ENCODE measurements around the gene PPM1H. TPM values are rescaled to one million over a fixed set of nuclear protein-coding genes. Genes with fewer than 3 reads are reported as not detected.

The PPM1H gene
- polyA plus RNA-seq, 1 experiment = 2.3 TPM

- TF ChIP-seq CTCF (IDR thresholded peaks at IDR 0.05; ENCODE audit: insufficient read depth, low read depth, low read length) = no peak
- Histone ChIP-seq H3K36me3 (ENCODE audit: control insufficient read depth, insufficient read depth, low read length) (0 out of 2 replicates have a peak, but pooled peaks cover 1% of the 10 kb centered on the region), H3K4me3 (ENCODE audit: low read depth, low read length) (no peak overlapping the region), H3K27me3 (ENCODE audit: control insufficient read depth, insufficient read depth, low read length) (no peaks in the 10 kb centered on the region)
- ChIA-PET CTCF (interaction anchor here (0.7 to 1.6 kb wide), 7 partner anchors 54 to 207 kb away, joined by 3 to 12 read pairs (median 4); no protein-coding TSS in a partner anchor), POLR2A (interaction anchor here (0.6 kb wide), 1 partner anchor 190 kb away, joined by 3 read pairs; no protein-coding TSS in a partner anchor)
- no peak for DNase-seq (ENCODE audit: low read depth)
Observed at GRCh38 chr12:62605981-62606380, 329.0 kb downstream of the PPM1H start.

GRCh38 chr12:62604871-62605270 lies 330.1 kb downstream of the PPM1H start:
- ChIA-PET POLR2A (interaction anchor here (0.6 kb wide), 1 partner anchor 88 kb away, joined by 3 read pairs; no protein-coding TSS in a partner anchor), CTCF (interaction anchor here (0.7 to 1.6 kb wide), 5 partner anchors 55 to 208 kb away, joined by 3 to 12 read pairs (median 4); no protein-coding TSS in a partner anchor)
- no peaks in the 10 kb centered on the region for H3K27me3 ChIP-seq (ENCODE audit: control insufficient read depth, insufficient read depth, low read length)
- DNase-seq (ENCODE audit: low read depth) = no peak
- TF ChIP-seq CTCF (IDR thresholded peaks at IDR 0.05; ENCODE audit: insufficient read depth, low read depth, low read length) = no peak
- peak overlapping the region; percentile 69 for H3K4me3 ChIP-seq (ENCODE audit: low read depth, low read length)
- H3K36me3 ChIP-seq (ENCODE audit: control insufficient read depth, insufficient read depth, low read length) = no peaks in the 10 kb centered on the region

- TF ChIP-seq CTCF (IDR thresholded peaks at IDR 0.05; ENCODE audit: insufficient read depth, low read depth, low read length) = no peak
- ChIA-PET CTCF (interaction anchor here (1.3 to 3.0 kb wide), 6 partner anchors 44 to 194 kb away, joined by 3 to 33 read pairs (median 6); no protein-coding TSS in a partner anchor), POLR2A (no interaction called here)
- Histone ChIP-seq H3K4me3 (ENCODE audit: low read depth, low read length) (peak overlapping the region; percentile 69), H3K27me3 (ENCODE audit: control insufficient read depth, insufficient read depth, low read length) (no peaks in the 10 kb centered on the region), H3K36me3 (ENCODE audit: control insufficient read depth, insufficient read depth, low read length) (no peaks in the 10 kb centered on the region)
- no peak for DNase-seq (ENCODE audit: low read depth)
Observed at GRCh38 chr12:62604373-62604772, 330.6 kb downstream of the PPM1H start.

- no peak for DNase-seq (ENCODE audit: low read depth)
- Histone ChIP-seq H3K27me3 (ENCODE audit: control insufficient read depth, insufficient read depth, low read length) (no peaks in the 10 kb centered on the region), H3K4me3 (ENCODE audit: low read depth, low read length) (peak overlapping the region; percentile 69), H3K36me3 (ENCODE audit: control insufficient read depth, insufficient read depth, low read length) (no peaks in the 10 kb centered on the region)
- ChIA-PET CTCF (interaction anchor here (0.8 to 3.0 kb wide), 13 partner anchors 10 to 195 kb away, joined by 3 to 33 read pairs (median 4); no protein-coding TSS in a partner anchor), POLR2A (interaction anchor here (0.5 to 0.6 kb wide), 2 partner anchors 8 to 145 kb away, joined by 3 to 14 read pairs; no protein-coding TSS in a partner anchor)
- TF ChIP-seq CTCF (IDR thresholded peaks at IDR 0.05; ENCODE audit: insufficient read depth, low read depth, low read length) = no peak
Observed at GRCh38 chr12:62603811-62604098, 331.2 kb downstream of the PPM1H start.

- Histone ChIP-seq H3K36me3 (ENCODE audit: control insufficient read depth, insufficient read depth, low read length) (no peaks in the 10 kb centered on the region), H3K4me3 (ENCODE audit: low read depth, low read length) (peak overlapping the region; percentile 69), H3K27me3 (ENCODE audit: control insufficient read depth, insufficient read depth, low read length) (no peaks in the 10 kb centered on the region)
- ChIA-PET CTCF (interaction anchor here (0.7 to 3.0 kb wide), 18 partner anchors 9 to 195 kb away, joined by 3 to 33 read pairs (median 4); no protein-coding TSS in a partner anchor), POLR2A (interaction anchor here (0.5 to 0.9 kb wide), 6 partner anchors 9 to 246 kb away, joined by 3 to 14 read pairs (median 4); no protein-coding TSS in a partner anchor)
- DNase-seq (ENCODE audit: low read depth) = peak; percentile 47
- peak; percentile 58 for TF ChIP-seq CTCF (IDR thresholded peaks at IDR 0.05; ENCODE audit: insufficient read depth, low read depth, low read length)
Observed at GRCh38 chr12:62603061-62603810, 331.7 kb downstream of the PPM1H start.

Measured in BJ (cell line).